ENCODE data around the gene RYR3.

RYR3 gene

GRCh38 chr15:33913459-33913858, 602.7 kb downstream of the RYR3 start:
- TF ChIP-seq ZFX (IDR thresholded peaks at IDR 0.05; ENCODE audit: borderline replicate concordance) = no peak
- no peak for TF ChIP-seq CTCF (IDR thresholded peaks at IDR 0.05)
- H3K27ac ChIP-seq = no peak overlapping the region
